Panc1 (cell line): Measurements from ENCODE around the gene SF3B5. TPM values are rescaled to one million over a fixed set of nuclear protein-coding genes. Genes with fewer than 3 reads are reported as not detected.

Experiments used
- ATAC-seq: fragments of 200-7000 bp; cut with Tn5 transposase; 2 replicates; pipeline ENCODE4 v1.9.1; 2020; ENCODE audit warnings: mild to moderate bottlenecking, moderate library complexity
- BruUV-seq: library from RNA; stranded (reverse); fragments of 400-500 nt; replicated peaks from 2 replicates; lab custom pipeline; 2021; lab: Mats Ljungman, UMichigan
- CTCF ChIA-PET: fragments of 300-600 bp; sonication (Branson Sonifier 250); formaldehyde crosslinking; loops from one replicate; lab custom pipeline; 2022; ENCODE audit warnings: antibody characterized with exemption; lab: Charles Lee
- POLR2A ChIA-PET: fragments of 300-600 bp; sonication (Branson Sonifier 250); formaldehyde crosslinking; loops from one replicate; lab custom pipeline; 2022; ENCODE audit warnings: antibody characterized with exemption; lab: Charles Lee
- DNase-seq: peaks from one replicate; pipeline ENCODE4 v3.0.0-alpha.2; 2010; ENCODE audit warnings: low read depth, low spot score
- H3K27ac ChIP-seq: 2 replicates; pipeline ENCODE4 v1.5.1; 2011; ENCODE audit warnings: mild to moderate bottlenecking, low read length, inconsistent platforms
- H3K27me3 ChIP-seq: fragments of 200-500 bp; sonication (Bioruptor generic); 2 replicates; pipeline ENCODE4 v1.6.0; 2014; ENCODE audit warnings: low read length, inconsistent platforms; ENCODE audit not compliant: control insufficient read depth, insufficient read depth
- H3K36me3 ChIP-seq: fragments of 200-500 bp; sonication (Bioruptor generic); 2 replicates; pipeline ENCODE4 v1.5.1; 2014; ENCODE audit warnings: inconsistent platforms, mild to moderate bottlenecking, low read length, moderate library complexity; ENCODE audit not compliant: control insufficient read depth, insufficient read depth
- H3K4me1 ChIP-seq: 2 replicates; pipeline ENCODE4 v1.5.1; 2011; ENCODE audit warnings: inconsistent platforms, mild to moderate bottlenecking, low read length, moderate library complexity; ENCODE audit not compliant: control insufficient read depth, insufficient read depth
- H3K4me3 ChIP-seq, 2 experiments: 2 replicates each; pipeline ENCODE4 v1.5.1; 2011 to 2012; ENCODE audit warnings: low read depth in 2 of 2, low read length in 2 of 2, mild to moderate bottlenecking in 2 of 2, inconsistent platforms in 1 of 2, moderate library complexity in 1 of 2
- H3K9me3 ChIP-seq: fragments of 200-500 bp; sonication (Bioruptor generic); 2 replicates; pipeline ENCODE4 v1.5.1; 2014; ENCODE audit warnings: low read depth, mild to moderate bottlenecking, inconsistent platforms, low read length, moderate library complexity; ENCODE audit not compliant: control insufficient read depth, insufficient read depth
- CTCF ChIP-seq: fragments of 450-650 bp; IDR thresholded peaks from 2 replicates; pipeline ENCODE4 v1.5.1; 2017; ENCODE audit warnings: mild to moderate bottlenecking
- POLR2AphosphoS5 ChIP-seq: IDR thresholded peaks from 2 replicates; pipeline ENCODE4 v1.6.1; 2012; ENCODE audit warnings: mild to moderate bottlenecking, low read depth, low read length, moderate library complexity
- REST ChIP-seq, 2 experiments: IDR thresholded peaks; 2 replicates each; pipeline ENCODE4 v1.6.1; 2011 to 2012; ENCODE audit warnings: low read depth in 2 of 2, control low read depth in 1 of 2, low read length in 1 of 2, mild to moderate bottlenecking in 1 of 2, moderate library complexity in 1 of 2; ENCODE audit not compliant: insufficient read depth in 1 of 2
- SIN3A ChIP-seq: IDR thresholded peaks from 2 replicates; pipeline ENCODE4 v1.6.1; 2012; ENCODE audit warnings: low read depth, mild to moderate bottlenecking, low read length, moderate library complexity, borderline replicate concordance; ENCODE audit not compliant: insufficient read depth
- TCF7L2 ChIP-seq: IDR thresholded peaks from 2 replicates; pipeline ENCODE4 v1.6.1; 2011; ENCODE audit warnings: mild to moderate bottlenecking, low read depth, low read length, inconsistent platforms
- in situ Hi-C: cut with HindIII; loops from 2 replicates; pipeline ENCODE4 v1.10.0; 2016; ENCODE audit warnings: low sequenced_read_pairs, low pct_unique_long_range_greater_than_20kb
- intact Hi-C: fragments of 100-400 bp; cut with micrococcal nuclease; formaldehyde crosslinking; loops from one replicate; pipeline ENCODE4 v1.10.0; 2022; ENCODE audit not compliant: unreplicated experiment
- total RNA-seq: library from RNA; stranded (reverse); gene quantifications from one replicate; pipeline ENCODE4 v1.2.1, GENCODE V29; 2021; ENCODE audit not compliant: unreplicated experiment

The SF3B5 gene
- total RNA-seq, 1 experiment from 2014 or later: 128 TPM

- ChIA-PET CTCF (no interaction called here), POLR2A (no interaction called here)
- intact Hi-C loops: no loop called here
- DNase-seq: no peak
- Histone ChIP-seq H3K4me1 (no peaks in the 10 kb centered on the region), H3K27ac (no peak overlapping the region), H3K4me3 (no peak overlapping the region), H3K9me3 (no peaks in the 10 kb centered on the region), H3K27me3 (no peaks in the 10 kb centered on the region), H3K36me3 (no peaks in the 10 kb centered on the region)
- in situ Hi-C loops: loop anchor here (25.0 kb wide), 1 partner anchor 364 kb away; no protein-coding TSS in a partner anchor
- ATAC-seq: no peak
- no peak for TF ChIP-seq TCF7L2
- no peak for TF ChIP-seq POLR2AphosphoS5
- BruUV-seq: no TSS peak
Observed at GRCh38 chr6:144122861-144123260, 27.5 kb upstream of the SF3B5 start.

- H3K4me3 ChIP-seq: no peak overlapping the region
- no peaks in the 10 kb centered on the region for H3K27me3 ChIP-seq
- ChIA-PET POLR2A (no interaction called here), CTCF (no interaction called here)
- no peak for DNase-seq
- TF ChIP-seq REST (IDR thresholded peaks at IDR 0.05; ENCODE audit: insufficient read depth in 1 of 2, low read depth in 2 of 2, low read length in 1 of 2) (no peak), TCF7L2 (no peak)
- in situ Hi-C loops: loop anchor here (25.0 kb wide), 1 partner anchor 368 kb away; no protein-coding TSS in a partner anchor
- intact Hi-C loops: no loop called here
- H3K36me3 ChIP-seq: no peaks in the 10 kb centered on the region
- no peak for ATAC-seq
- H3K4me1 ChIP-seq: no peaks in the 10 kb centered on the region
- H3K27ac ChIP-seq: no peak overlapping the region
- H3K9me3 ChIP-seq: no peaks in the 10 kb centered on the region
- BruUV-seq: no TSS peak
Observed at GRCh38 chr6:144119376-144119775, 24.0 kb upstream of the SF3B5 start.

- BruUV-seq: no TSS peak
- Histone ChIP-seq H3K27me3 (no peaks in the 10 kb centered on the region), H3K4me3 (no peak overlapping the region), H3K4me1 (no peaks in the 10 kb centered on the region; the same call in 1 of the 2 replicates), H3K36me3 (no peaks in the 10 kb centered on the region), H3K27ac (no peak overlapping the region), H3K9me3 (no peaks in the 10 kb centered on the region)
- intact Hi-C loops (no loop called here), in situ Hi-C loops (loop anchor here (25.0 kb wide), 1 partner anchor 372 kb away; no protein-coding TSS in a partner anchor)
- no peak for DNase-seq
- CTCF ChIA-PET: no interaction called here
- TF ChIP-seq SIN3A: no peak
- no peak for TF ChIP-seq REST (IDR thresholded peaks at IDR 0.05; ENCODE audit: insufficient read depth in 1 of 2, low read depth in 2 of 2, low read length in 1 of 2)
- TF ChIP-seq POLR2AphosphoS5: no peak
- no peak for TF ChIP-seq TCF7L2
- no peak for TF ChIP-seq CTCF
- no peak for ATAC-seq
- POLR2A ChIA-PET: interaction anchor here (0.7 kb wide), 1 partner anchor 270 kb away, joined by 3 read pairs; no protein-coding TSS in a partner anchor
Observed at GRCh38 chr6:144115219-144115618, 19.8 kb upstream of the SF3B5 start.
